OCI-LY7 (cell line): ENCODE measurements around the gene WNT6.

Experiments used
- EZH2phosphoT487 ChIP-seq: fragments of 200-600 bp; sonication (generic); IDR thresholded peaks from 2 replicates; pipeline ENCODE4 v1.6.1; 2018; ENCODE audit warnings: low read depth, borderline replicate concordance, mild to moderate bottlenecking, mixed run types, antibody characterized with exemption, low read length, moderate library complexity, mixed read lengths
- TF ChIP-seq, protein P1 (sequence below): fragments of 200-600 bp; sonication (generic); conservative IDR thresholded peaks from 2 replicates; pipeline ENCODE4 v1.5.1; 2014; ENCODE audit warnings: mild to moderate bottlenecking, antibody characterized with exemption, low read length, moderate library complexity, mixed read lengths

DNA sequence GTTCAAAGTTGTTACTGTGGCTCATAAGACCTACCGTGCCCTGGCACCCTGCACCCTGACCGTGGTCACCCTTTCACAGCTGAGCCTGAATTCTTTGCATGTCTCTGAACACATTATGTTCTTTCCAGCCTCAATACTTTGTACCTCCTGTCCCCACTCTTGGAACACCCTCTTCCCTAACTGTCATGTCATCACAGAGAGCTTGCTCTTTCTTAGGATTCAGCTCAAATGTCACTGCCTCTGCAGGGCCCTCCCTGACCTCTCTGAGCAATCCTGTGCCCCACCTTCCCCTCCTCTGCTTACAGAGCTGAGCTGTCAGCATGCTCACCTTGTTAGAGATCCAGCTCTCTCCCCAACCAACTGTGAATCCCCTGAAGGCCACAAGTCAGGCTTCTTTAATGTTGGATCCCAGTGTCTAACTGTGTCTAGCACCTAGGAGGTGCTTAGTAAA, 43.0 kb upstream of the WNT6 start:
- TF ChIP-seq, protein P1, sequence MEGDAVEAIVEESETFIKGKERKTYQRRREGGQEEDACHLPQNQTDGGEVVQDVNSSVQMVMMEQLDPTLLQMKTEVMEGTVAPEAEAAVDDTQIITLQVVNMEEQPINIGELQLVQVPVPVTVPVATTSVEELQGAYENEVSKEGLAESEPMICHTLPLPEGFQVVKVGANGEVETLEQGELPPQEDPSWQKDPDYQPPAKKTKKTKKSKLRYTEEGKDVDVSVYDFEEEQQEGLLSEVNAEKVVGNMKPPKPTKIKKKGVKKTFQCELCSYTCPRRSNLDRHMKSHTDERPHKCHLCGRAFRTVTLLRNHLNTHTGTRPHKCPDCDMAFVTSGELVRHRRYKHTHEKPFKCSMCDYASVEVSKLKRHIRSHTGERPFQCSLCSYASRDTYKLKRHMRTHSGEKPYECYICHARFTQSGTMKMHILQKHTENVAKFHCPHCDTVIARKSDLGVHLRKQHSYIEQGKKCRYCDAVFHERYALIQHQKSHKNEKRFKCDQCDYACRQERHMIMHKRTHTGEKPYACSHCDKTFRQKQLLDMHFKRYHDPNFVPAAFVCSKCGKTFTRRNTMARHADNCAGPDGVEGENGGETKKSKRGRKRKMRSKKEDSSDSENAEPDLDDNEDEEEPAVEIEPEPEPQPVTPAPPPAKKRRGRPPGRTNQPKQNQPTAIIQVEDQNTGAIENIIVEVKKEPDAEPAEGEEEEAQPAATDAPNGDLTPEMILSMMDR, result no peak
- TF ChIP-seq EZH2phosphoT487, result no peak
